ENCODE results near the gene GATAD2B.
"Not testable (repeated sequence)": the region's sequence is repeated elsewhere in the genome, so short reads cannot be mapped to it uniquely, and the experiment has no call there.

GATAD2B gene

GRCh38 chr1:153929426-153929825 is 6.7 kb upstream of the GATAD2B start:
- DNase-seq, result no peak

- no peak for DNase-seq
Measured at GRCh38 chr1:153928791-153929341, 6.1 kb upstream of the GATAD2B start.

DNA sequence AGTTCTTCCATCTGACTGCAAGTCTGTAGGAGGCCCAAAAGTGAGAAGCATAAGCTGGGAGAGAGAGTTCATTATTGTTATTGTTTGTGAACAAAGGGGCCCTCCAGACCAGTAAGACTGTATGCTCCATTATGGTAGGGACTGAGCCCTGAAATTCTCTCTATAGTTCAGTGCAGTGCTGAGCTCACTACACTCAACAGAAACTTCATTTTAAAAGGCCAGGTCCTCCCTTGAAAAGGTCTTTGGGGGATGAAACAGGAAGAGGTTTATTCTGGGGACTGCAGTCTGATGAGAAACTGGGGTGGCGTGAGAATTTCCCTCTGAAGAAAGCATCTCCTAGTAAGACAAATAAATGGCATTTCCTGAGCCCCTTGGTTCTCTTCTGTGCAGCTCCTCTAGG is 5.5 kb upstream of the GATAD2B start:
- no peak for DNase-seq

DNA sequence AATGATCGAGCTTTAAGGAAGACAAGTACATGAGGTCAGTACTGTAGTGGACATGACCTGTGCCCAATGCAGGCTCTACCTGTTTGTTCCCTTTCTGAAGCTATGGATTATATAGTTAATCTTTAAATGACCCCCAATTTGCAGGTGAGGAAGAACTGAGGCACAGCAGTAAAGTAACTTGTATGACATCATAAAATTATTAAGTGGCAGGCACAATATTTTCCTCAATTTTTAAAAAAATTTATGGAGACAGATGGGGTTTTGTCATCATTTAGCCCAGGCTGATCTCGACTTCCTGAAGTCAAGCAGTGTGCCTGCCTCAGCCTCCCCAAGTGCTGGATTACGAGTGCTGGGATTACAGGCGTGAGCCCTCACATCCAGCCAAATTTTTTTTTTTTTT is 3.6 kb upstream of the GATAD2B start:
- no peak for DNase-seq

DNA sequence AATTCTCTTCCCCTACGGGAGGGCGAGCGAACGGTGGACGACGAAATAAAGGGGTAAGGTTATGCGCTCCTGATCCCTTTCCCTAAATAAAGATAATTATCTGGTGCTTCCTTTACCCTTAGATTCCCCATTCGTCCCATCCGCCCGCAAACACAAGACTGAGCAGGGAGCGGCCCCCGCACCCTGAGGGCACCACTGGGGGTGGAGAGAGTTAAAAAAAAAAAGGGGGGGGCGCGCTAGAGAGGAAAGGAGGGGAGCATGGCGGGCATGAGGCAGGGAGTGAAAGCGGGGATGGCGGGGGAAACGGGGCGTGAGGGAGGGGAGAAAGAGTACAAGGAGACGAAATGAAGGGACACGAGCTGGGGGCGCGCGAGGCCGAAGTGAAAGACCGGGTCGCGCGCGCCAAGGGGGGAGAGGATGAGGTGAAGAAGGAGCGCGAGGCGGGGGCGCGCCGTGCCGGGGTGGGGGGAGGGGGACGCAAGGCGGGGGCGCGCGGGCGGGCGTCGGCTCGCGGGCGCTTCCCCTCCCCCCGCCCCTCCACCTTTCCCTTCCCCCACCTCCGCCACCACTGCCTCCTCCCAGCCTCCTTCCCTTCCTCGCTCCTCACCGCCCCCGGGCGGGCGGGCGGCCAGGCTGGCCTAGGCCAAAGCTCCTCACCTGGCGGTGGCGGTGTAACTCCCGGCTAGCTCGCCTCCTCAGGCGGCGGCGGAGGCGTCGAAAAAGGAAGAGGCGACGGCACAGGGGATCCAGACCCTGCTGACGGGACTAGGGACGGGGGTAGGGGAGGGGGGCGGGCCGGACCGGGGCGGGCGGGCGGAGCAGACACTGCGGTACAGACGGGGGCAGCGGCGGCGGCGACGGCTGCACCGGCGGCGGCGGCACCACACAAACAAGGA is 448 bp downstream of the GATAD2B start:
- DNase-seq, result peak; percentile 59

DNA sequence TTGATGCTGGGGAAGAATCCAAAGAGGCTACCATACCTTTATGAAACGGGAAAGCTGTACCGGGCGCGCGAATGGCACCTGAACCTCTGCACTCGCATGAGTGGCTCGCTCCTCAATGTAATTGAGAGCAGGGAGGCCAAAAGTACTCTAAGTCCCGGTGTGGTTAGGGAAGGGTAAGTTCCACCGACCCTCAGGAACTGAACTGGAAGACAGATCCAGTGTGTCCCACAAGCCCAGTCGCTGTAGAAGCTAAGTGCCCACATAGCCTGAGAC is 1.0 kb downstream of the GATAD2B start:
- no peak for DNase-seq

GRCh38 chr1:153921080-153921802 is 1.5 kb downstream of the GATAD2B start:
- no peak for DNase-seq

- DNase-seq, result peak; percentile 43
Measured at GRCh38 chr1:153919876-153920852, 2.6 kb downstream of the GATAD2B start.

GRCh38 chr1:153916297-153916696 is 6.5 kb downstream of the GATAD2B start:
- DNase-seq, result no peak

DNA sequence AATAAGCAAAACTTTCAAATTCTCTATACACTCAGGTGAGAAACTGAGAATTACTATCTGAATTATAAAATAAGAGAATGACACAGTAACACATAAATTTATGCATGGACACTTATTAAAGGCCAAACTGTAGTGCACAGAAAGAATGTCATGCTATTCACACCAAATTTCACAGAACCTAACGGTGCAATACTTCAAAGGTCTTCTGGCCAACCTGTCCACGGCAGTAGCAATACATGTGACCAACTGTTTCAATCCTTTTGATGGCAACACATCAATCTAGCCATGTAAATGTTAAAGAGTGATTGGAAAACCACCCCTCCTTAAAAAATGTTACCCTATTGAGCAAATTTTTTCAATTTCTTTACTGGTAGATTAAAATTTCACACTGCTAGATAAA is 10.4 kb downstream of the GATAD2B start:
- no peak for DNase-seq

DNA sequence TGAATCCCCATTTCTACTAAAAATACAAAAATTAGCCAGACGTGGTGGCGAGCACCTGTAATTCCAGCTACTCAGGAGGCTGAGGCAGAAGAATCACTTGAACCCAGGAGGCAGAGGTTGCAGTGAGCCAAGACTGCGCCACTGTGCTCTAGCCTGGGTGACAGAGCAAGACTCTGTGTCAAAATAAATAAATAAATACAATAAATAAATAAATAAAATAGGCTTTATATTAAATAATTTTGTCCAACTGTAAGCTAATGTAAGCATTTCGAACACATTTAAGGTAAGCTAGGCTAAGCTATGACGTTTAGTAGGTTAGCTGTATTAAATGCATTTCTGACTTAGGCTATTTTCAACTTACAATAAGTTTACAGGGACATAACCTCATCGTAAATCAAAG is 12.2 kb downstream of the GATAD2B start:
- DNase-seq, result not testable (repeated sequence)

GRCh38 chr1:153908071-153908470 is 14.7 kb downstream of the GATAD2B start:
- no peak for DNase-seq

DNA sequence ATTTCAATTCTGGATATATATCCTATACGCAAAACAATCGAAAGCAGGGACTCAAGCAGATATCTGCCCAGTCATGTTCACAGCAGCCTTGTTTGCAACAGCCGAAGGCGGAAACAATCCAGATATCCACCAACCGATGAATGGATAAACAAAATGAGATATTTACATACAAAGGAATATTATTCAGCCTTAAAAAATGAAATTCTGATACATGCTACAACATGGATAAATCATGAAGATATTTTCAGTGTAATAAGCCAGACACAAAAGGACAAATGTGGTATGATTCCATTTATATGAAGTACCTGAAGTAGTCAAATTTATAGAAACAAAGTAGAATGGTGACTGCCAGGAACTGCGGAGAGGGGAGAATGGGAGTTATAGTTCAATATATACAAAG is 15.6 kb downstream of the GATAD2B start:
- no peak for DNase-seq

DNA sequence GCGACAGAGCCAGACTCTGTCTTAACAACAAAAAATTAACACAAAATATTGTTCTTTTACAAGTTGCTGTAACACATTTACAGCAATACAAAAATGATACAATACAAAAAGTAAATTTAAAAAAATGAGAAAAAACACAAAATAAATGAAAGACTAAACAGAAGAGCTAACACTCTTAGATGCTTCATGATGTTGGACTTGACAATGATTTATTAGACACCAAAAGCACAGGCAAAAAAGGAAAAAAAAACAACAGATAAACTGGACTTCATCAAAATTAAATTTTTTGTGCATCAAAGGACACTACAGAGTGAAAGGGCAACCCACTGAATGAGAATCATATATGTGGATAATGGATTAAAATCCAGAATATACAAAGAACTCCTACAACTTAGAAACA is 16.4 kb downstream of the GATAD2B start:
- DNase-seq, result no peak

- DNase-seq, result not testable (repeated sequence)
Measured at GRCh38 chr1:153905908-153906307, 16.9 kb downstream of the GATAD2B start.

- no peak for DNase-seq
Measured at GRCh38 chr1:153903841-153904455, 18.8 kb downstream of the GATAD2B start.

- DNase-seq, result no peak
Measured at GRCh38 chr1:153899509-153899908, 23.3 kb downstream of the GATAD2B start.

- not testable (repeated sequence) for DNase-seq
Measured at GRCh38 chr1:153895866-153896265, 26.9 kb downstream of the GATAD2B start.

- DNase-seq, result not testable (repeated sequence)
Measured at GRCh38 chr1:153891042-153891441, 31.7 kb downstream of the GATAD2B start.

DNA sequence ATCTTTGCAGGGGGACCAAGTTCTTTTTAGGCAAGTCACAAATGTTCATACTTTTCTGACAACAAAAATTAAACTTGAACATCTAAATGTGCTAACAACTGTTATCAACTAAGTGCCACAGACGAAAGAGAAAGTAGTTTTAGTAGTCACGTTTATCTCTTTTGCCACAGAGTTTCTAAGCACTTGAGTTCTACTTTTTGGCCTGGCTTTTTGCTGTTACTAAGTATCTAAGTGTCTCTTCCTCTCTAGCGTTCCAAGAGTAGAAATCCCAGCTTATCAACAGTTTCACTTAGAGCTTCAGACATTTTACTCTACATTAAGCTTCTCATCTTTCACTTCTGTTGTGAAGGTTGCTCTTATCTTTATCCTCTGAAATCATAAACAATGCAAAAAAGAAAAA is 34.2 kb downstream of the GATAD2B start:
- no peak for DNase-seq

- no peak for DNase-seq
Measured at GRCh38 chr1:153886127-153886526, 36.6 kb downstream of the GATAD2B start.

GRCh38 chr1:153883223-153883622 is 39.5 kb downstream of the GATAD2B start:
- DNase-seq, result no peak

Data from GDM1 (cell line).